Glomerular visceral epithelial cell (primary cell): ENCODE data around the gene HAO1.
A peak's percentile ranks its signal among the peaks of the same experiment; 100 is the strongest.
"Not testable (repeated sequence)": the region's sequence is repeated elsewhere in the genome, so short reads cannot be mapped to it uniquely, and the experiment has no call there.

Experiments used
- DNase-seq: peaks from one replicate; pipeline ENCODE4 v3.0.0-alpha.2; 2016; ENCODE audit errors: extremely low spot score

Gene HAO1

GRCh38 chr20:7940341-7940740 lies at the start of gene HAO1:
TSS of gene HAO1 (minus strand) at chr20:7940458. CDS start at chr20:7940422, 36 bp downstream.
- DNase-seq = no peak

GRCh38 chr20:7989379-7989778 lies 49.1 kb upstream of the HAO1 start:
- DNase-seq = no peak

DNA sequence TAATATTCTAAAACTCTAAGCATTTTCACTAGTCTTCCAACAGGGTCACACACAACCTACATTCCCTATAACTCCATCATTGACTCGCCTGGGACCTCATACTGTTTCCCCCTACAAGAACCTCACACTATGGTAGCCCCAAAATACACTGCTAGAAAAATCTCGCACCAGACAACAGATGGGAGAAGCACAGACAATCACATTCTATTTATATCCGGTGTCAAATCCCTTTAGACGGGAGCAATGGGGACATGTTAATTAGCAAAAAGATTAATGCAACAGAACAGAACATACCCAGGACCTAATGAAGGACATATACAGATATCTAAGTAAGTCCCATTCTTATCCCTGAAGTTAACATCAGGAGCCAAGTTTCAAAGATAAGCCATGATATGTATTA lies 45.7 kb upstream of the HAO1 start:
- DNase-seq = no peak

- no peak for DNase-seq
Observed at GRCh38 chr20:7984192-7984591, 43.9 kb upstream of the HAO1 start.

DNA sequence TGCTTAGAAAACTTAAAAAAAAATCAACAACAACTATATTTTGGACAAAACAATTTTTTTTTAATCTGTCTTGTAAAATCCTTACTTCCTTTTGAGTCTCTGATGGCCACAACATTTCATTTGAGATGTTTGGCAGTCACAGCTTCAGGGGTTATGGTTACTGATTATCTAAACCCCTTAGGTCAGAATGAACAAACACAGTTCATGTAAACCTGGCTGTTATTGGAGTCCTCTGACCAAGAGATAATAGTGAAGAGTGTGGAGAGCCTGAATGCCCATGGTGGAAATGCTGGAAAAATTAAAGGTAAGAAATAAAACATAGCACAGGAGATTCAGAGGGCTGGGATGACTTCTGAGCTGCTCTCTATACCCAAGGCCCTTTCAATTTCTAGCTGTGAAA lies 41.1 kb upstream of the HAO1 start:
- no peak for DNase-seq

- peak; percentile 32 for DNase-seq
Observed at GRCh38 chr20:7980332-7981046, 40.2 kb upstream of the HAO1 start.

GRCh38 chr20:7977709-7978108 lies 37.5 kb upstream of the HAO1 start:
- no peak for DNase-seq

DNA sequence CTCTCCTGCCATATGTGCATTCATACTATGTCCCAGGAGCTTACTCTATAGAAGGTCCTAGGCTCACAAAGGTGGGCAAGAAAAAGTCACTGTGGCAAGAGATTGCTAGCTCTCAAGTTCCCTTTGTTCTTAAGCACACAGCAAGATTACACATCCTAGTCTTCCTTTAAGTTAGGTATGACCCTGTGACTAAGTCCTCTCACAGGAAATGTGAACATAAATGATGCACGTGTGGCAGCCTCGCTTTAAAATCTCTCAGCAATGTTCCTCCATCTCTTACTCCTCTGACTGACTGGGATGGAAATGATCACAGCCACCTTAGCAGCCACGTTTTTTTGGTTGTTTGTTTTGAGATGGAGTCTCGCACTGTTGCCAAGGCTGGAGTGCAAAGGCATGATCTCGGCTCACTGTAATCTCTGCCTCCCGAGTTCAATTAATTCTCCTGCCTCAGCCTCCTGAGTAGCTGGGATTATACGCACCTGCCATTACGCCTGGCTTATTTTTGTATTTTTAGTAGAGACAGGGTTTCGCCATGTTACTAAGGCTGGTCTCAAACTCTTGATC lies 35.7 kb upstream of the HAO1 start:
- DNase-seq = no peak

GRCh38 chr20:7974785-7975435 lies 34.7 kb upstream of the HAO1 start:
- no peak for DNase-seq

DNA sequence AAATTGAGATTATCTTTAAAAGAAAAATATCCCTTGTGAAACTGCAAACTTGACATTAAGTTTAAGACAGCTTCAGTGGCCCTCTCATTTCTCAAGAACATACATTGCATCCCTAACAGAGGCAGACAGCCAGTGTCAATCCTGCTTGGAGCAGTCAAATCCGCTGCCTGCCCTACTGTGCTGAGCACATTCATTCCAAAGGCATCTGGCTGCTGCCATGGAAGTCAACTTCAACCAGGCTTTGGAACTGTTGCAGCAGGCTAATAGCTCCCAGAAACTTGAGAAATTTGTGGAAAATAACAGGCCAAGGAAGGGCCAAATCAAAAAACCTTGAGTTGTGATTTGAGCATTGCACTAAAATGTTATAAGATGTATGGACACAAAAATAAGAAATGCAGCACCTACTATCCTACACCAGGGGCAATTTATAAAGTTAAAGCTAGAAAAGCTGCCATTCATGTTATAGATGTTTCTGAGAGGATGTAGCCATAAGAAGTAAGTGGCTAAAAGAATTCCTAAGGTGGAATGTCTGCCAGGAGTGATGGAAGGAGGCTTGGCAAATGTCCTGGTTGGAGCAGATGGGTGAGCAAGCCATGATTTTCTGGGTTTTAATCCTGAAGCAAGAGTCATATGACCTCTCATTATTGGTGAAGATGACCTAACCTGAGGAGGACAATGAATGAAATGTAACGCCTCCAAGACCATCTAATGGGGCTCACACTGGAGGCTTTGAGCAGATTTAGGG lies 31.4 kb upstream of the HAO1 start:
- DNase-seq = no peak

GRCh38 chr20:7967199-7967844 lies 27.1 kb upstream of the HAO1 start:
- DNase-seq = peak; percentile 24

- no peak for DNase-seq
Observed at GRCh38 chr20:7966176-7966575, 25.9 kb upstream of the HAO1 start.

DNA sequence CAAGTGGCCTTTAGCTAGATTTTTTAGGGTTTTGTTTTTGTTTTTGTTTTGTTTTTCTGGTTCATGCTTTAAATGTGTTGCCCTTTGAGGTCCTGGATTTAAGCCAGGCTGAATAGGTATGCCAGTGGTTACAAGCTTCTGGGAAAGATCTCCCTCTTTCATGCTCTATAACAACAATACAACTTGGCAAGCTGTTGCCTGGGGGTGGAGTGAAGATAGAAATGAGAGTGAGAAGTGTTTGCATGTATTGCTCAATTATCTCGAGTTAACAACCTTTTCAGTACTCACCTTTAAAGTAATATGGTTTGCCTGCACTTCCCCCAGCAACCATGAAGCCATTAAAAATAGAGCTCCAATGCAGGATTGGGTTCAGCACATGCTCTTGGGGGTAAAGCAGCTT lies 19.2 kb upstream of the HAO1 start:
- no peak for DNase-seq

DNA sequence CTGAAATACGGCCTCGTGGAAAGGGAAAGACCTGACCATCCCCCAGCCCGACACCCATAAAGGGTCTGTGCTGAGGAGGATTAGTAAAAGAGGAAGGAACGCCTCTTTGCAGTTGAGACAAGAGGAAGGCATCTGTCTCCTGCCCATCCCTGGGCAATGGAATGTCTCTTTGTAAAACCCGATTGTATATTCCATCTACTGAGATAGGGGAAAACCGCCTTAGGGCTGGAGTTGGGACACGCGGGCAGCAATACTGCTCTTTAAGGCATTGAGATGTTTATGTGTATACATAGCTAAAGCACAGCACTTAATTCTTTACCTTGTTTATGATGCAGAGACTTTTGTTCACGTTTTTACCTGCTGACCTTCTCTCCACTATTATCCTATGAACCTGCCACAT lies 16.3 kb upstream of the HAO1 start:
- not testable (repeated sequence) for DNase-seq

DNA sequence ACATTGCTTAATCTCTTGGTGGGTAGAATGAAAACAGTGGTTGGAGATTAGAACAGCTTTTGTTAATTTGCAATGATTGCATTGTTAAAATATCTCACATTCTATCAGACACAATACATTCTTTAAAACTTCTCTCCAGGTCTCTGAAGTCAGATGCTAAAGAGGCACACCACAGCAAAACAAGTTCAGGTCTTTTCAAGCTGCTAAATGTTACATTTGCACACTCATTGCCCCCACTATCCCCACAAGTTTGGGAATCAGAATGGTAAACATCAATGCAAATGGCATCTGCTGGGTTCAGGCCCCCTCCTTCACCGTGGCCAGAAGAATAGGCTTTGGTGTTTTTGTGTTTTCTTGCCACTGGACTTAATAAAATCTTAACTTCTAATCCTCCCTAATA lies 10.1 kb upstream of the HAO1 start:
- DNase-seq = no peak

- DNase-seq = no peak
Observed at GRCh38 chr20:7943891-7944290, 3.6 kb upstream of the HAO1 start.

- no peak for DNase-seq
Observed at GRCh38 chr20:7939663-7940062, 595 bp downstream of the HAO1 start.

DNA sequence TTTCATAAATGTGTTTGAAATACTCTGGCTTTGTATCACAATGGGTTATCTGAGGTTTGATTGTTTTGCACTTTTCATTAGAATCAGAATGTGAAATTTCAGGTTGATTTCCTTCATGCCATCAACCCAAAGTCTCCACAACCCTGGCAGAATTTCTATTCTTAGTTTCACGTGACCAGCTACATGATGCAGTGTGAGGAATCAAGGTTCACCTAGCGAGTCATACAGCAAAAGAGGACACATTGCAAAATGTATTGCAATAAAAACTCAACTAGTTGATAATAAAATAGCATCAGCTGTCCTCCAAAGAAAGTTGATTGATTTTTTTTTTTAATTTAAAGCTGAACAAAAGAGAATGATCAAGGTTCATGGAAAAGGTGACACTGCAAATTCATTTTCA lies 2.2 kb downstream of the HAO1 start:
- no peak for DNase-seq

DNA sequence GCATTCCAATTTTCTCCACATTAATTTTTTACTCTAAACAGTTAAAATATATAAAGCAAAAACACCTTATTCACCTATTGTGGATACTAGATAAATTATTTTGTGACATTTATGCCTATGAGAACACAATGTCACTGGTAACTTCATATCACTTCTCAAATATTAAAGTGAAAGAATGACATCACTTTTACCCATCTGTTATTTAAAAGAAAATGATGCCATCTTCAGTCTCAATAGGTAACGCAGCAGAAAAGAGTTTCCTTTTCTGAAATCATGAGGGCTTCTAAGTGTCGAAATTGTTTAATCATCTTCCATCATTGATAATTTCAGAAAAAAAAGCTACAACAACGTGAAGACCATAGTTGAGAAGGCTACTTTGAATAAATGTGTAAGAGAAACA lies 2.9 kb downstream of the HAO1 start:
- DNase-seq = no peak

- no peak for DNase-seq
Observed at GRCh38 chr20:7935027-7935551, 5.2 kb downstream of the HAO1 start.

- DNase-seq = no peak
Observed at GRCh38 chr20:7933346-7933745, 6.9 kb downstream of the HAO1 start.

- no peak for DNase-seq
Observed at GRCh38 chr20:7930343-7930742, 9.9 kb downstream of the HAO1 start.
